ENCODE data around the gene VIPR2.
"Not testable (repeated sequence)": the region's sequence is repeated elsewhere in the genome, so short reads cannot be mapped to it uniquely, and the experiment has no call there.

VIPR2 gene

GRCh38 chr7:159094919-159095915 is 49.5 kb downstream of the VIPR2 start:
- no peak overlapping the region for H3K27ac ChIP-seq
- DNase-seq (ENCODE audit: low read depth, low spot score): no peak

- DNase-seq (ENCODE audit: low read depth, low spot score): no peak
- no peak overlapping the region for H3K27ac ChIP-seq
These were observed 50.5 kb downstream of the VIPR2 start for GRCh38 chr7:159094023-159094740.

GRCh38 chr7:159093351-159093971 is 51.2 kb downstream of the VIPR2 start:
- DNase-seq (ENCODE audit: low read depth, low spot score): no peak
- no peak overlapping the region for H3K27ac ChIP-seq

GRCh38 chr7:159092701-159093121 is 52.0 kb downstream of the VIPR2 start:
- H3K27ac ChIP-seq: no peak overlapping the region
- DNase-seq (ENCODE audit: low read depth, low spot score): no peak

- H3K27ac ChIP-seq: no peak overlapping the region
- DNase-seq (ENCODE audit: low read depth, low spot score): no peak
These were observed 52.9 kb downstream of the VIPR2 start for GRCh38 chr7:159091480-159092475.

GRCh38 chr7:159091041-159091440 is 53.6 kb downstream of the VIPR2 start:
- DNase-seq (ENCODE audit: low read depth, low spot score): no peak
- no peak overlapping the region for H3K27ac ChIP-seq

- no peak for DNase-seq (ENCODE audit: low read depth, low spot score)
- H3K27ac ChIP-seq: no peak overlapping the region
These were observed 56.4 kb downstream of the VIPR2 start for GRCh38 chr7:159088016-159088865.

- H3K27ac ChIP-seq: no peak overlapping the region
- no peak for DNase-seq (ENCODE audit: low read depth, low spot score)
These were observed 58.3 kb downstream of the VIPR2 start for GRCh38 chr7:159086301-159086925.

GRCh38 chr7:159084069-159084801 is 60.4 kb downstream of the VIPR2 start:
- no peak overlapping the region for H3K27ac ChIP-seq
- DNase-seq (ENCODE audit: low read depth, low spot score): no peak

- no peak overlapping the region for H3K27ac ChIP-seq
- DNase-seq (ENCODE audit: low read depth, low spot score): no peak
These were observed 61.0 kb downstream of the VIPR2 start for GRCh38 chr7:159083698-159084068.

- no peak for DNase-seq (ENCODE audit: low read depth, low spot score)
- no peak overlapping the region for H3K27ac ChIP-seq
These were observed 61.5 kb downstream of the VIPR2 start for GRCh38 chr7:159083001-159083697.

- H3K27ac ChIP-seq; DNase-seq (ENCODE audit: low read depth, low spot score): not testable (repeated sequence)
These were observed 62.6 kb downstream of the VIPR2 start for GRCh38 chr7:159082075-159082474.

- DNase-seq (ENCODE audit: low read depth, low spot score): no peak
These were observed 65.8 kb downstream of the VIPR2 start for GRCh38 chr7:159078911-159079270.

GRCh38 chr7:159078193-159078910 is 66.3 kb downstream of the VIPR2 start:
- DNase-seq (ENCODE audit: low read depth, low spot score): no peak

More at GRCh38 chr7:159078911-159079270, 65.8 kb downstream of the VIPR2 start:
- no peak overlapping the region for H3K27ac ChIP-seq

GRCh38 chr7:159076333-159076732 is 68.3 kb downstream of the VIPR2 start:
- no peak for DNase-seq (ENCODE audit: low read depth, low spot score)
- no peak overlapping the region for H3K27ac ChIP-seq

More at GRCh38 chr7:159078193-159078910, 66.3 kb downstream of the VIPR2 start:
- H3K27ac ChIP-seq: no peak overlapping the region

GRCh38 chr7:159075563-159076238 is 69.0 kb downstream of the VIPR2 start:
- no peak for DNase-seq (ENCODE audit: low read depth, low spot score)

More at GRCh38 chr7:159075563-159076238, 69.0 kb downstream of the VIPR2 start:
- H3K27ac ChIP-seq: no peak overlapping the region
